IPS-15b (cell line): ENCODE measurements around the gene NDRG4.

Experiments
- H3K27me3 ChIP-seq: one replicate; pipeline ENCODE4 v1.6.1; 2013; ENCODE audit warnings: low read length; ENCODE audit not compliant: control insufficient read depth, insufficient read depth
- H3K36me3 ChIP-seq: one replicate; pipeline ENCODE4 v1.6.1; 2013; ENCODE audit warnings: low read length; ENCODE audit not compliant: control insufficient read depth, insufficient read depth
- H3K4me1 ChIP-seq: one replicate; pipeline ENCODE4 v1.6.1; 2013; ENCODE audit warnings: mild to moderate bottlenecking, low read length; ENCODE audit not compliant: control insufficient read depth, insufficient read depth
- H3K4me3 ChIP-seq: one replicate; pipeline ENCODE4 v1.5.1; 2013; ENCODE audit warnings: low read depth, low read length
- H3K9ac ChIP-seq: one replicate; pipeline ENCODE4 v1.6.1; 2013; ENCODE audit warnings: low read depth, mild to moderate bottlenecking, low read length
- H3K9me3 ChIP-seq: one replicate; pipeline ENCODE4 v1.6.1; 2013; ENCODE audit warnings: mild to moderate bottlenecking, low read length; ENCODE audit not compliant: control insufficient read depth, insufficient read depth

NDRG4 gene

GRCh38 chr16:58543685-58544084 lies 43.7 kb downstream of the NDRG4 start:
- Histone ChIP-seq H3K4me3 (no peak overlapping the region), H3K9ac (no peak overlapping the region), H3K36me3 (peaks cover 47% of the 10 kb centered on the region), H3K4me1 (no peaks in the 10 kb centered on the region), H3K27me3 (no peaks in the 10 kb centered on the region), H3K9me3 (no peaks in the 10 kb centered on the region)

GRCh38 chr16:58548378-58548777 lies 48.4 kb downstream of the NDRG4 start:
- Histone ChIP-seq H3K27me3 (no peaks in the 10 kb centered on the region), H3K9me3 (no peaks in the 10 kb centered on the region), H3K4me3 (no peak overlapping the region), H3K36me3 (peaks cover 20% of the 10 kb centered on the region), H3K9ac (no peak overlapping the region), H3K4me1 (no peaks in the 10 kb centered on the region)

GRCh38 chr16:58551496-58551895 lies 51.6 kb downstream of the NDRG4 start:
- H3K9me3 ChIP-seq = no peaks in the 10 kb centered on the region
- no peaks in the 10 kb centered on the region for H3K4me1 ChIP-seq
- H3K4me3 ChIP-seq = no peak overlapping the region
- H3K9ac ChIP-seq = no peak overlapping the region
- no peaks in the 10 kb centered on the region for H3K27me3 ChIP-seq
- H3K36me3 ChIP-seq = peaks cover 14% of the 10 kb centered on the region

- Histone ChIP-seq H3K36me3 (peaks cover 22% of the 10 kb centered on the region), H3K4me1 (no peaks in the 10 kb centered on the region)
These were observed 56.7 kb downstream of the NDRG4 start for GRCh38 chr16:58556678-58557077.

More at GRCh38 chr16:58556678-58557077, 56.7 kb downstream of the NDRG4 start:
- no peak overlapping the region for H3K4me3 ChIP-seq
- no peaks in the 10 kb centered on the region for H3K9me3 ChIP-seq
- H3K27me3 ChIP-seq = no peaks in the 10 kb centered on the region
- H3K9ac ChIP-seq = no peak overlapping the region
